NT2/D1 (cell line): Measurements from ENCODE around the gene LCMT1.
A peak's percentile ranks its signal among the peaks of the same experiment; 100 is the strongest.
"Not testable (repeated sequence)": the region's sequence is repeated elsewhere in the genome, so short reads cannot be mapped to it uniquely, and the experiment has no call there.

Source experiments
- DNase-seq: peaks from one replicate; pipeline ENCODE4 v3.0.0-alpha.2; 2011; ENCODE audit warnings: low read depth, low spot score
- H3K27me3 ChIP-seq: 2 replicates; pipeline ENCODE4 v1.6.0; 2011; ENCODE audit warnings: mild to moderate bottlenecking; ENCODE audit not compliant: insufficient read length, insufficient read depth
- H3K36me3 ChIP-seq: 2 replicates; pipeline ENCODE4 v1.6.1; 2011; ENCODE audit warnings: mild to moderate bottlenecking, low read length, mixed read lengths; ENCODE audit not compliant: insufficient read depth, insufficient read length
- H3K4me1 ChIP-seq: 2 replicates; pipeline ENCODE4 v1.5.1; 2011; ENCODE audit not compliant: insufficient read depth, insufficient read length
- H3K4me3 ChIP-seq: 2 replicates; pipeline ENCODE4 v1.5.1; 2011; ENCODE audit warnings: low read depth; ENCODE audit not compliant: insufficient read length
- H3K9ac ChIP-seq: 2 replicates; pipeline ENCODE4 v1.6.0; 2011; ENCODE audit warnings: low read depth; ENCODE audit not compliant: insufficient read length
- H3K9me3 ChIP-seq: 2 replicates; pipeline ENCODE4 v1.5.1; 2011; ENCODE audit warnings: mild to moderate bottlenecking, low read length; ENCODE audit not compliant: insufficient read depth
- SUZ12 ChIP-seq: IDR thresholded peaks from 2 replicates; pipeline ENCODE4 v1.6.1; 2011; ENCODE audit not compliant: insufficient read length, insufficient read depth; ENCODE audit errors: extremely low read depth
- YY1 ChIP-seq: IDR thresholded peaks from 2 replicates; pipeline ENCODE4 v1.6.1; 2011; ENCODE audit not compliant: insufficient read length, insufficient read depth
- ZNF274 ChIP-seq: IDR thresholded peaks from 2 replicates; pipeline ENCODE4 v1.6.1; 2011; ENCODE audit warnings: mild to moderate bottlenecking, low read depth, low read length

LCMT1 gene

DNA sequence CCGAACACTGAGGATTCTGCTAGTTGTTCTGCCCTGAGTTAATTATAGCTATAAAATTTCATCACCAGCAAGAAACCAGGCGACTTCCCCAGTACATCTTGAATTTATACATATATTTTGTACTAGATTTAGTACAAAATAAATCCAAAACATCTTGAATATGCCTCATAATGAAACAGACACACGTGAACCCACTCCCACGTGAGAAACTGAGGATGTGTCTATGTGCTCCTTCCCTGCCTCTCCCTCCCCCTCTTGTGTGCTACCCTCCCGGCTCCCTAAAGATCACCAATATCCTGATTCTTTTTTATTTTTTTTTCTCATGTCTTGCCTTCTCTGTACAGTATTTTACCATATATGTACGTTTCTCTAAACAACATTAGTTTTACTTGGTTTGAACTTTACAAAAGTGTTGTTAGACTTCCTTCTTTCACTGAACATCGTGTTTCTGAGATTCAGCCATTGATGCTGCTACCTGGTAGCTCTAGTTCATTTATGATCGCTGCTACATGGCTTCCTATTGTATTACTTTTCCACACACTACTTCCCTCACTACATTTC lies 1.1 kb upstream of the LCMT1 start:
- peaks cover 15% of the 10 kb centered on the region for H3K36me3 ChIP-seq
- no peak for DNase-seq
- peaks cover 2% of the 10 kb centered on the region for H3K4me1 ChIP-seq
- peak overlapping the region; percentile 95 for H3K4me3 ChIP-seq
- H3K27me3 ChIP-seq, result no peaks in the 10 kb centered on the region
- TF ChIP-seq SUZ12, result no peak
- TF ChIP-seq YY1, result no peak
- no peak for TF ChIP-seq ZNF274
- no peaks in the 10 kb centered on the region for H3K9me3 ChIP-seq
- peak overlapping the region; percentile 80 for H3K9ac ChIP-seq

DNA sequence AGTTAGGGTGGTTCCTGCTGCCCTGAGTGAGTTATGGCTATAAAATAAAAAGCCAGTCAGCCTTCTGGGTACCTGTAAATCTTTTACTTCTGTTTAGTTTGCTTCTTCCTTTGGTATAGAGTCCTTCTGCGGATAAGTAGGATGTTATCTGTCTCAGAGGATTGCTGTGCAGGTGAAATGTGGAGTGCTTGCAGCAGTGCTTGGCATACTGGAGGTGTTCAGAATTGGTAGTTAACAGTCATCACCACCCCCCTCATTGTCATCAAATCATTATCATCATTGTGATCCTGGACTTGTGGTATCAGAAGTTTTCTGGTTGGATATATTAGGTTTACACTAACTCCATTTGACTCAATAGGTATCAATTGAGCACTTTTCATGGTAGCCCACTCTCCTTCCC lies 2.6 kb downstream of the LCMT1 start:
- Histone ChIP-seq H3K36me3 (peaks cover 28% of the 10 kb centered on the region), H3K9ac (no peak overlapping the region), H3K27me3 (no peaks in the 10 kb centered on the region), H3K9me3 (no peaks in the 10 kb centered on the region), H3K4me1 (no peaks in the 10 kb centered on the region), H3K4me3 (no peak overlapping the region)
- no peak for DNase-seq
- TF ChIP-seq YY1 (no peak), ZNF274 (no peak), SUZ12 (no peak)

DNA sequence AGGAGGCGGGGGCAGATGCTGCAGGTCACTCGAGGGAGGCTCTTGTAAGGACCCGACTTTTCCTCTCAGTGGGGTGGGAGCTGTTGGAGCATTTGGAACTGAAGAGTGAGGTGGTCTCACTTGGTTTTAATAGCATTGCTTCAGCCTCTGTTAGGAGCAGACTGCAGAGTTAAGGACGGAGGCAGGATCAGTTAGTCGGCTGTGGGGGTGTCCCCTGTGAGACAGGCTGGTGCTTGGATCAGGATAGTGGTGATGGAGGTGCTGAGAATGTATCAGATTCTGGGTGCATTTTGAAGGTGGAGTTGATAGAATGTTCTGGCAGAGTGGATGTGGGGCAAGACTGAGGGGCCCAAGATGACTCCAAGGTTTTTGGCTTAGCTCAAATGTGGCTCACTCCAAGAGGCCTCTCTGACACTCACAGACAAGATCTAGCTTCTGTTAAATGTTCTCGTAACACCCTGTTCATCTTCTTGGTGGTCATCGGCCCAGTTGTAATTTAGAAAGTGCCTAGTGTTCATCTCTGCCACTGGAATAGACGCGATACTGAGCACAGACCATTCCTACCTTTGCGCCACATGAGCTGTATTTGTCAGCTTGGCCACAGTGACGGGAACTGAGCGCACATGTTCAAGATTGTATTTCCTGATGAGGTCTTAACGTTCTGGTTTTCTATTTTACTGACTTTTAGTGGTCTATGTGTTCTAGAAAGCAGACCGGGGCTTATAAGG lies 7.5 kb downstream of the LCMT1 start:
- no peak overlapping the region for H3K4me3 ChIP-seq
- H3K36me3 ChIP-seq, result peaks cover 26% of the 10 kb centered on the region
- no peak overlapping the region for H3K9ac ChIP-seq
- H3K27me3 ChIP-seq, result no peaks in the 10 kb centered on the region
- no peak for DNase-seq
- TF ChIP-seq SUZ12, result no peak
- TF ChIP-seq YY1, result no peak
- TF ChIP-seq ZNF274, result no peak
- no peaks in the 10 kb centered on the region for H3K4me1 ChIP-seq
- H3K9me3 ChIP-seq, result no peaks in the 10 kb centered on the region

DNA sequence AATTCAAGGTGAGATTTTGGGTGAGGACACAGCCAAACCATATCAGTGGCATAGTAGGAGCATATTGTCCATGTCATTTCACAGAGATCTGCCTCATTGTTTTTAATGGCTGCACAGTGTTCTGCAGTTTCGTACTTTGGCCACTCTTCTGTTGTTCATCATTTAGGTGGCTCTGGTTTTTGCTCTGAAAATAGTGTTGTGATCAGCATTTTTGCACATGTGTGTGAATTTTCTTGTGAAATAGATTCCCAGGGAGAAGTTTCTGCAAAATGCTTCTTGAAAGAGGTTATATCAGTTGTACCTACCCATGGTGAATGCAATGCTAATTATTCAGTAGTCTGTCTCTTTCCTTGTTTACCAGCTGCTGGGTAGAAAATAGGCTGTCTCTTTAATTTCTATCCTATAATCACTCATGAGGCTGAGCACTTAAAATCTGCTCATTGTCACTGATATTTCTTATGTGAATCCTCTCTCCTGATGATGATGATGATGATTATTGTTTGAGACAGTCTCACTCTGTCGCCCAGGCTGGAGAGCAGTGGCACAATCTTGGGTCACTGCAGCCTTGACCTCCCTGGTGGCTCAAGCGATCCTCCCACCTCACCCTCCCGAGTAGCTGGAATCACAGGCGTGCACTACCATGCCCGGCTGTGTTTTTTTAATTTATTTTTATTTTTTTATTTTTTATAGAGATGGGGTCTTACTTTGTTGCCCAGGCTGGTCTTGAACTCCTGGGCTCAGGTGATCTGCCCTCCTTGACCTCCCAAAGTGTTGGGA lies 10.5 kb downstream of the LCMT1 start:
- Histone ChIP-seq H3K4me3 (no peak overlapping the region), H3K9me3 (no peaks in the 10 kb centered on the region), H3K36me3 (peaks cover 4% of the 10 kb centered on the region), H3K9ac (no peak overlapping the region), H3K27me3 (no peaks in the 10 kb centered on the region), H3K4me1 (no peaks in the 10 kb centered on the region)
- DNase-seq, result no peak
- TF ChIP-seq SUZ12 (no peak), ZNF274 (no peak), YY1 (no peak)

DNA sequence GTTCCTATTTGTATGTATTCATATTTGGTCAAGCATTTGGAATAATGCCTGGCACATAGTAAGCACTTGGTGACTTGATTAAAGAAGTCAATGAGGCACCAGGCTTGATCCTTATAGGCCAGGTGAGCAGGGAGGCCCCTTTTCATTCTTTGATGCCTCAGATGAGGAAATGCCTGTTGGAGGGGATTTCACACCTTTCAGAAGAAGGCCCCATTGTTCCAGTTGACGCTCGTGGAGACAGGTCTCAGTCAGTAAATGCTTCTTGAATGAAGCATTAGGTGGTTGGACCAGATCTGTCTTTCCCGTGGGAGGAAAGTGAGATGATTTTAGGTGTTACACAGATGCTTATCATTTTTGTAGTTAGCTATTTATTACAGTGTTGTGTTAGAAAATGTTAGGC lies 13.0 kb downstream of the LCMT1 start:
- no peaks in the 10 kb centered on the region for H3K4me1 ChIP-seq
- H3K9me3 ChIP-seq, result no peaks in the 10 kb centered on the region
- DNase-seq, result no peak
- H3K4me3 ChIP-seq, result no peak overlapping the region
- no peaks in the 10 kb centered on the region for H3K27me3 ChIP-seq
- no peak overlapping the region for H3K9ac ChIP-seq
- peaks cover 8% of the 10 kb centered on the region for H3K36me3 ChIP-seq
- no peak for TF ChIP-seq SUZ12
- TF ChIP-seq YY1, result no peak
- no peak for TF ChIP-seq ZNF274

DNA sequence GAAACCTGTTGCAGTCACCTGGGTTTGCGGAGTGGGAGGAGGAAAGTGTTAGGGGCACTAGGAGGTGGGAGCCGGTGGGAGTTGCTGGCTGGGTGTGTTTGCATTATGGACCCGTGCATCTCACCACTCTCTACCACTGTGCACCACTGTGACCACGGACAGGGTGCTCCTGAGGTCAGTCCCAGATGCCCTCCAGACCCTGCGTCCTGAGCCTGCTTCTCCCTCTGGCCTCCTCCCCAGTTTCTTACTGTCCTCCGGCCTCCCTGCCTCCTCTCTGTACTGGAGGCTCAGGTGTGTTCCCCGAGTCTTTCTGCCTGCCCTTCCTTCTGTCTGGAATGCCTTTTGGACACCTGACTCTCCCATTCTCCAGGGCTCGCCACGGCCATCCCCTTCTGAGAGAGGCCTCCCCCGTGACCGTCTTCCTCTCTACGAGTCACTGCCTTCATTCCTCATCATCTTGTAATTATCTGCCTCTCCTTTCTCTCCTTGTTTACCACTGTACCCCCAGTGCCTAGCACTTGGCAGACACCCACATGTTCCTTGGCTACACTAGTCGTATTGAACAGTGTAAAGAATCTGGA lies 14.6 kb downstream of the LCMT1 start:
- H3K27me3 ChIP-seq, H3K9ac ChIP-seq, H3K4me1 ChIP-seq, H3K9me3 ChIP-seq, H3K4me3 ChIP-seq, DNase-seq: not testable (repeated sequence)
- peaks cover 12% of the 10 kb centered on the region for H3K36me3 ChIP-seq

DNA sequence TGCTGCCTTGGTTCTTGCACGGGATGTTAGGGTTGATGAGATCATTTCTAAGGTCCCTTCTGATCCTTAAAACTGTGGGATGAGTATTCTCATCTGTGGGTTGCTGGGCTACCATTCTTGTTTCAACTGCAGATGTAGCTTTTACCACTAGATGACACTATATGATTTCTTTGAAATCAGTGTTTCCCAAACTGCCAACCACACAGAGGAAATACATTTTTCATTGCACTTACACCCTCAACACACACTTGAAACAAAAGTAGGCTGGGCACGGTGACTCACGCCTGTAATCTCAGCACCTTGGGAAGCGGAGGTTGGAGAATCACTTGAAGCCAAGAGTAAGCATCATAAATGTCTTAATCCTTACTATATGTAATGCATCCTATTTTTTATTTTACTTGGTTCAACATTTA lies 15.3 kb downstream of the LCMT1 start:
- Histone ChIP-seq H3K9ac (no peak overlapping the region), H3K4me3 (no peak overlapping the region), H3K4me1 (no peaks in the 10 kb centered on the region), H3K36me3 (peaks cover 12% of the 10 kb centered on the region), H3K9me3 (no peaks in the 10 kb centered on the region), H3K27me3 (no peaks in the 10 kb centered on the region)
- TF ChIP-seq ZNF274 (no peak), YY1 (no peak), SUZ12 (no peak)
- DNase-seq, result no peak

DNA sequence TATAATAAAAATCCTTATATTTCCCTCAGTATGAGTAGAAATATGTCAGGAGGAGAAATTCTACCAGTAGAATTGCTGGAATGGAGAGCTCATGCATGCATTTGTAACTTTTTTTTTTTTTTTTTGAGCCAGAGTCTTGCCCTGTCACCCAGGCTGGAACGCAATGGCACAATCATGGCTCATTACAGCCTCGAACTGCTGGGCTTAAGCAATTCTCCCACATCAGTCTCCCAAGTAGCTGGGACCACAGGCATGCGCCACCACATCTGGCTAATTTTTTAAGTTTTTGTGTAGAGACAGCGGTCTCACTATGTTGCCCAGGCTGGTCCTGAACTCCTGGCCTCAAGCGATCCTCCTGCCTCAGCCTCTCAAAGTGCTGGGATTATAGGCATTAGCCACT lies 21.2 kb downstream of the LCMT1 start:
- peaks cover 45% of the 10 kb centered on the region for H3K36me3 ChIP-seq
- H3K4me3 ChIP-seq, H3K27me3 ChIP-seq, H3K4me1 ChIP-seq, DNase-seq, H3K9ac ChIP-seq, H3K9me3 ChIP-seq: not testable (repeated sequence)
